NB4 (cell line): ENCODE data around the gene KIF3B.
"Not testable (repeated sequence)": the region's sequence is repeated elsewhere in the genome, so short reads cannot be mapped to it uniquely, and the experiment has no call there.

Experiments
- DNase-seq: peaks from one replicate; pipeline ENCODE4 v3.0.0; 2010; ENCODE audit warnings: low read depth
- H3K4me3 ChIP-seq: one replicate; pipeline ENCODE4 v1.5.1; 2011; ENCODE audit warnings: mild to moderate bottlenecking, low read depth, low read length, moderate library complexity
- CTCF ChIP-seq: IDR thresholded peaks from one replicate; pipeline ENCODE4 v1.5.1; 2012; ENCODE audit warnings: low read depth, low read length
- MAX ChIP-seq: IDR thresholded peaks from 2 replicates; pipeline ENCODE4 v1.6.1; 2011; ENCODE audit warnings: low read depth, low read length
- MYC ChIP-seq: IDR thresholded peaks from 2 replicates; pipeline ENCODE4 v1.6.1; 2011; ENCODE audit warnings: low read depth, low read length
- POLR2A ChIP-seq: IDR thresholded peaks from 2 replicates; pipeline ENCODE4 v1.6.1; 2011; ENCODE audit warnings: mild to moderate bottlenecking; ENCODE audit not compliant: insufficient read length; ENCODE audit errors: extremely low read depth

KIF3B gene

GRCh38 chr20:32339116-32339515 is 61.7 kb downstream of the KIF3B start:
- no peak overlapping the region for H3K4me3 ChIP-seq
- no peak for DNase-seq
- TF ChIP-seq POLR2A (no peak), CTCF (no peak), MYC (no peak), MAX (no peak)

- H3K4me3 ChIP-seq, result not testable (repeated sequence)
- peak; percentile 34 for DNase-seq
These were observed 63.6 kb downstream of the KIF3B start for GRCh38 chr20:32341053-32341452.

GRCh38 chr20:32343439-32343838 is 66.0 kb downstream of the KIF3B start:
- peak; percentile 75 for DNase-seq
- no peak overlapping the region for H3K4me3 ChIP-seq
- TF ChIP-seq MAX (no peak), MYC (no peak), CTCF (no peak)

DNA sequence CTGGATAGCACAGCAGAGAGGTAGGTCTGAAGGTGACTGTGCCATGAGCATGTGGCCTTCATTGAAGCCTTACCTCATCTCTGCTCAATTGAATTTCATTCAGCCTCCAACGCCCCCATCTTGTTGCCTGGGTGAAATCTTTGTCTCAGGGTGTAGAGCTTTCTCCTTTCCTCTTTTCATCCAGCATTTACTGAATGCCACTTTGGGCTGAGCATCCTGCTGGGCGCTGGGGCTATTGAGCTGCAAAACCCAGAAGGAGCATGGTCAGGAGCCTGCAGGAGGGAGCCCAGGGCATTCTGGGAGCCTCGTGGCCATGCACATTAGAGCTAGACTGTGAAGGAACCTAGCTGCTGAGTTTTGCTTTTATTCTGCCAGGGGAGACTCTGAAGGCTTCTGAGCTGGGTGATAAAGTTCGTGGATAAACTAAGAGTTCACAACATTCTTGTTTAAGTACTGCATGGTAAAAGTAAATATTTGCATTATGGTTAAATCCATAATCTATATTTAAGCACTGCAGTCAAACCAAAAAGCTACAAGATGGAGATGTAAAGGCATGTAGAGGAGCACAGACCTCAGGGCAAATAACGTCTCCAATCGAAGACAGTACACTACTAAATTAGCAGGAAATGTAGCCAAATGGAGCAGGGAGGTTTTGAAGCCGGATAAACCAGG is 67.5 kb downstream of the KIF3B start:
- no peak overlapping the region for H3K4me3 ChIP-seq
- peak; percentile 17 for DNase-seq
- TF ChIP-seq MAX (0 out of 2 replicates have a peak, but pooled peaks have one; percentile 4), CTCF (no peak)

GRCh38 chr20:32348207-32348606 is 70.8 kb downstream of the KIF3B start:
- H3K4me3 ChIP-seq, result no peak overlapping the region
- TF ChIP-seq MYC (no peak), MAX (no peak), POLR2A (no peak), CTCF (no peak)
- DNase-seq, result no peak

GRCh38 chr20:32350421-32350820 is 73.0 kb downstream of the KIF3B start:
- no peak for TF ChIP-seq MYC
- no peak for TF ChIP-seq MAX
- no peak for TF ChIP-seq CTCF
- no peak for TF ChIP-seq POLR2A
- no peak overlapping the region for H3K4me3 ChIP-seq
- no peak for DNase-seq
